HCT116 (cell line): ENCODE measurements around the gene RANBP10. TPM values are rescaled to one million over a fixed set of nuclear protein-coding genes. Genes with fewer than 3 reads are reported as not detected.

Experiments used
- ATAC-seq: fragments of 200-7000 bp; cut with Tn5 transposase; 2 replicates; pipeline ENCODE4 v1.9.1; 2020; ENCODE audit warnings: mild to moderate bottlenecking, moderate library complexity
- BruUV-seq: library from RNA; stranded (reverse); fragments of 400-500 nt; replicated peaks from 2 replicates; lab custom pipeline; 2021; lab: Mats Ljungman, UMichigan
- CTCF ChIA-PET: fragments of 300-600 bp; sonication (Branson Sonifier 250); formaldehyde crosslinking; loops from one replicate; lab custom pipeline; 2021; ENCODE audit warnings: antibody characterized with exemption; lab: Charles Lee
- POLR2A ChIA-PET: fragments of 300-600, 350-600 bp; sonication (Branson Sonifier 250); formaldehyde crosslinking; loops from one replicate; lab custom pipeline; 2021; ENCODE audit warnings: antibody characterized with exemption; lab: Charles Lee
- RAD21 ChIA-PET, 2 experiments: fragments of 300-600 bp; sonication (Branson Sonifier 250); formaldehyde crosslinking; loops; one replicate each; lab custom pipeline; 2023; ENCODE audit warnings: low total read pairs in 2 of 2; ENCODE audit not compliant: uncharacterized antibody in 2 of 2, unreplicated experiment in 2 of 2, low non-redundant PET in 1 of 2; lab: Charles Lee
- DNase-seq: peaks from one replicate; pipeline ENCODE4 v3.0.0-alpha.2; 2010; ENCODE audit warnings: low read depth, low spot score
- H2AFZ ChIP-seq: fragments of 200-600 bp; shearing (Covaris generic), sonication (generic); 2 replicates; pipeline ENCODE4 v1.6.1; 2017; ENCODE audit warnings: low read depth, mixed run types, mixed read lengths, antibody characterized with exemption, low read length; ENCODE audit not compliant: poor library complexity, severe bottlenecking
- H3K27ac ChIP-seq: 2 replicates; pipeline ENCODE4 v1.5.1; 2012; ENCODE audit warnings: low read depth, low read length
- H3K27me3 ChIP-seq: fragments of 200-600 bp; sonication (generic); 2 replicates; pipeline ENCODE4 v1.6.1; 2016; ENCODE audit warnings: mixed run types, low read length, mixed read lengths; ENCODE audit not compliant: insufficient read depth
- H3K36me3 ChIP-seq, 2 experiments: fragments of 200-500 bp in 1 of 2; fragments of 200-600 bp in 1 of 2; sonication (Bioruptor generic) in 1 of 2; sonication (generic) in 1 of 2; 2 replicates each; pipeline versions ENCODE4 v1.5.1 to v1.6.1; 2014 to 2016; ENCODE audit warnings: low read length in 2 of 2, inconsistent platforms in 1 of 2, mixed read lengths in 1 of 2, mixed run types in 1 of 2; ENCODE audit not compliant: insufficient read depth in 2 of 2, control insufficient read depth in 1 of 2
- H3K4me1 ChIP-seq, 2 experiments: fragments of 200-600 bp in 1 of 2; sonication (generic) in 1 of 2; 2 replicates each; pipeline versions ENCODE4 v1.5.1 to v1.6.1; 2012 to 2017; ENCODE audit warnings: low read length in 2 of 2, inconsistent platforms in 1 of 2, mild to moderate bottlenecking in 1 of 2, mixed read lengths in 1 of 2, mixed run types in 1 of 2, moderate library complexity in 1 of 2; ENCODE audit not compliant: insufficient read depth in 2 of 2, control insufficient read depth in 1 of 2
- H3K4me2 ChIP-seq: fragments of 200-600 bp; sonication (generic); 2 replicates; pipeline ENCODE4 v1.6.1; 2017; ENCODE audit warnings: mixed run types, low read length, mixed read lengths
- H3K4me3 ChIP-seq, 2 experiments: fragments of 200-600 bp in 1 of 2; sonication (generic) in 1 of 2; replicated peaks in 1 of 2; 2 replicates each; pipeline ENCODE4 v1.5.1; 2011 to 2016; ENCODE audit warnings: low read length in 2 of 2, control low read depth in 1 of 2, low read depth in 1 of 2, mild to moderate bottlenecking in 1 of 2, mixed read lengths in 1 of 2, mixed run types in 1 of 2
- H3K79me2 ChIP-seq: fragments of 200-600 bp; sonication (generic); 2 replicates; pipeline ENCODE4 v1.6.1; 2017; ENCODE audit warnings: mild to moderate bottlenecking, mixed run types, low read length, moderate library complexity, mixed read lengths; ENCODE audit not compliant: insufficient read depth
- H3K9ac ChIP-seq: fragments of 200-600 bp; sonication (generic); 2 replicates; pipeline ENCODE4 v1.6.1; 2016; ENCODE audit warnings: low read length, mixed read lengths
- H3K9me2 ChIP-seq: fragments of 200-600 bp; sonication (generic), shearing (Covaris generic); 2 replicates; pipeline ENCODE4 v1.6.1; 2017; ENCODE audit warnings: mixed run types, mild to moderate bottlenecking, moderate library complexity; ENCODE audit not compliant: insufficient read depth
- H3K9me3 ChIP-seq, 2 experiments: fragments of 200-500 bp in 1 of 2; fragments of 200-600 bp in 1 of 2; sonication (Bioruptor generic) in 1 of 2; sonication (generic) in 1 of 2; 2 replicates each; pipeline ENCODE4 v1.6.1; 2014 to 2017; ENCODE audit warnings: low read length in 2 of 2, mixed read lengths in 2 of 2, inconsistent platforms in 1 of 2, low read depth in 1 of 2, mild to moderate bottlenecking in 1 of 2, mixed run types in 1 of 2, moderate library complexity in 1 of 2; ENCODE audit not compliant: control insufficient read depth in 1 of 2, insufficient read depth in 1 of 2
- H4K20me1 ChIP-seq: fragments of 200-600 bp; sonication (generic), shearing (Covaris generic); 2 replicates; pipeline ENCODE4 v1.6.1; 2017; ENCODE audit warnings: mixed run types, mild to moderate bottlenecking, moderate library complexity; ENCODE audit not compliant: insufficient read depth
- CBX3 ChIP-seq: IDR thresholded peaks from 2 replicates; pipeline ENCODE4 v1.6.1; 2012; ENCODE audit warnings: low read depth
- CEBPB ChIP-seq: IDR thresholded peaks from 2 replicates; pipeline ENCODE4 v1.6.1; 2012; ENCODE audit warnings: low read depth
- ELF1 ChIP-seq: IDR thresholded peaks from 2 replicates; pipeline ENCODE4 v1.6.1; 2012; ENCODE audit warnings: low read depth, borderline replicate concordance
- EZH2 ChIP-seq: fragments of 200-600 bp; sonication (generic); IDR thresholded peaks from 2 replicates; pipeline ENCODE4 v1.6.1; 2017; ENCODE audit warnings: antibody characterized with exemption, mixed run types
- EZH2phosphoT487 ChIP-seq: fragments of 200-600 bp; IDR thresholded peaks from 2 replicates; pipeline ENCODE4 v1.6.1; 2018; ENCODE audit warnings: antibody characterized with exemption, borderline replicate concordance
- FOSL1 ChIP-seq: IDR thresholded peaks from 2 replicates; pipeline ENCODE4 v1.6.1; 2012; ENCODE audit warnings: low read depth
- JUND ChIP-seq: IDR thresholded peaks from 2 replicates; pipeline ENCODE4 v1.6.1; 2012
- POLR2A ChIP-seq: IDR thresholded peaks from 2 replicates; pipeline ENCODE4 v1.7.0; 2011; ENCODE audit warnings: borderline replicate concordance; ENCODE audit not compliant: insufficient read depth, insufficient read length; ENCODE audit errors: extremely low read depth
- RAD21 ChIP-seq: IDR thresholded peaks from 2 replicates; pipeline ENCODE4 v1.6.1; 2012; ENCODE audit warnings: low read depth, mild to moderate bottlenecking
- REST ChIP-seq: IDR thresholded peaks from 2 replicates; pipeline ENCODE4 v1.6.1; 2012; ENCODE audit warnings: low read depth
- SP1 ChIP-seq: IDR thresholded peaks from 2 replicates; pipeline ENCODE4 v1.6.1; 2012; ENCODE audit warnings: low read depth
- TCF7L2 ChIP-seq: IDR thresholded peaks from 2 replicates; pipeline ENCODE4 v1.7.0; 2011; ENCODE audit warnings: borderline replicate concordance, inconsistent platforms; ENCODE audit not compliant: insufficient read depth, insufficient read length; ENCODE audit errors: extremely low read depth
- YY1 ChIP-seq: IDR thresholded peaks from 2 replicates; pipeline ENCODE4 v1.6.1; 2011; ENCODE audit warnings: low read length, low read depth, moderate library complexity, mild to moderate bottlenecking; ENCODE audit not compliant: insufficient replicate concordance; ENCODE audit errors: extremely low read depth
- ZBTB33 ChIP-seq: IDR thresholded peaks from 2 replicates; pipeline ENCODE4 v1.6.1; 2011; ENCODE audit warnings: mild to moderate bottlenecking, low read length, moderate library complexity; ENCODE audit not compliant: insufficient replicate concordance; ENCODE audit errors: extremely low read depth
- ZFX ChIP-seq: fragments of 450-650 bp; IDR thresholded peaks from 2 replicates; pipeline ENCODE4 v1.6.1; 2017
- intact Hi-C: fragments of 100-400 bp; cut with micrococcal nuclease; formaldehyde crosslinking; loops from 2 replicates; pipeline ENCODE4 v1.10.0; 2022
- total RNA-seq: library from RNA; stranded (reverse); gene quantifications from one replicate; pipeline ENCODE4 v1.2.1, GENCODE V29; 2021; ENCODE audit not compliant: unreplicated experiment

The RANBP10 gene
- total RNA-seq, 1 experiment from 2014 or later = 16.9 TPM

- POLR2A ChIA-PET = no interaction called here
- RAD21 ChIA-PET = no interaction called here
- CTCF ChIA-PET = no interaction called here
Observed at GRCh38 chr16:67783353-67783725, 23.0 kb downstream of the RANBP10 start.

More at GRCh38 chr16:67783353-67783725, 23.0 kb downstream of the RANBP10 start:
- no TSS peak for BruUV-seq
- Histone ChIP-seq H4K20me1 (no peaks in the 10 kb centered on the region), H2AFZ (no peak overlapping the region), H3K9ac (no peak overlapping the region), H3K4me1 (peaks cover 0 to 7% of the 10 kb centered on the region in 2 experiments; a peak in 1 of 4 replicates), H3K36me3 (no peaks in the 10 kb centered on the region), H3K79me2 (peaks cover 22% of the 10 kb centered on the region), H3K27me3 (no peaks in the 10 kb centered on the region), H3K9me2 (no peaks in the 10 kb centered on the region), H3K27ac (no peak overlapping the region), H3K9me3 (no peaks in the 10 kb centered on the region), H3K4me3 (no peak overlapping the region), H3K4me2 (no peak overlapping the region)
- no peak for DNase-seq
- TF ChIP-seq EZH2phosphoT487 = no peak
- TF ChIP-seq EZH2 = no peak
- TF ChIP-seq ELF1 = no peak
- TF ChIP-seq SP1 = no peak
- no peak for TF ChIP-seq RAD21
- no peak for TF ChIP-seq JUND
- TF ChIP-seq TCF7L2 = no peak
- TF ChIP-seq CBX3 = no peak
- no peak for TF ChIP-seq REST
- no peak for TF ChIP-seq CEBPB
- TF ChIP-seq ZBTB33 = no peak
- TF ChIP-seq ZFX = no peak
- TF ChIP-seq YY1 = no peak
- TF ChIP-seq POLR2A = no peak
- TF ChIP-seq FOSL1 = no peak
- intact Hi-C loops = no loop called here
- no peak for ATAC-seq
